ENCODE results near the gene CYTH3. TPM values are rescaled to one million over a fixed set of nuclear protein-coding genes. Genes with fewer than 3 reads are reported as not detected.

Gene CYTH3
- total and polyA plus RNA-seq, 2 of the 8 experiments (the other 6 are each of a cell fraction or from before 2014, with no cell fraction given) = 10.3 to 11.9 TPM

DNA sequence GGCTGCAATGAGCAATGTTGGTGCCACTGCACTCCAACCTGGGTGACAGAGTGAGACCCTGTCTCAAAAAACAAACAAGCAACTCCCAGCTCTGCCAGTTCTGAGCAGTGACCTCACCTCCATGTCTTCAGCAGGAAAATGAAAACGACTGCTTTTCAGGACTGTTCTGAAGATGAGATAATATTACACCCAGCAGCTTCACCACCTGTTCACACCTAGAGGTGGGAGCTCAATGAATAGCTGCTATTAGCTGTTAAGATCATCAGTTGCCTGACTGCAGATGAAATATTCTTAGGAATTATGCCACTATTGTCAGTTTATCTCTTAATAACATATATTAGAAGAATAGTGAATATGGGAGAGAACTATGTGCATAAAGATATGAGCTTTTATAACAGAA is 48.4 kb upstream of the CYTH3 start:
- Histone ChIP-seq H4K20me1 (replicated peaks in 1 of 2; ENCODE audit: control insufficient read depth in 1 of 2, insufficient read depth in 2 of 2, low read length in 2 of 2) (no peaks in the 10 kb centered on the region), H3K9me3 (ENCODE audit: insufficient read depth in 2 of 2, low read depth in 1 of 2, low read length in 1 of 2) (no peaks in the 10 kb centered on the region), H2BK15ac (ENCODE audit: low read length) (no peak overlapping the region), H3K4me2 (ENCODE audit: insufficient read depth in 1 of 2, low read depth in 2 of 2, low read length in 2 of 2) (no peak overlapping the region), H2BK20ac (ENCODE audit: low read length) (no peak overlapping the region), H3K79me2 (ENCODE audit: control insufficient read depth in 1 of 2, insufficient read depth in 2 of 2, low read length in 2 of 2) (no peaks in the 10 kb centered on the region), H2AFZ (ENCODE audit: low read length) (no peak overlapping the region), H2BK12ac (ENCODE audit: low read depth, low read length) (no peak overlapping the region), H2AK5ac (ENCODE audit: low read depth, low read length) (no peak overlapping the region), H3K23ac (ENCODE audit: insufficient read length) (no peak overlapping the region), H2BK5ac (ENCODE audit: low read depth, low read length) (no peak overlapping the region), H4K8ac (ENCODE audit: extremely low read depth, insufficient read depth, low read length) (no peak overlapping the region), H4K5ac (ENCODE audit: insufficient read length, low read depth, low read length) (no peak overlapping the region), H3K4me3 (ENCODE audit: extremely low read depth in 1 of 4, insufficient read depth in 2 of 4, low read depth in 3 of 4, low read length in 4 of 4) (no peak overlapping the region), H3K56ac (replicated peaks; ENCODE audit: insufficient read length, low read depth, low read length) (no peak overlapping the region), H3K36me3 (ENCODE audit: control insufficient read depth in 2 of 4, insufficient read depth in 4 of 4, low read length in 3 of 4) (no peaks in the 10 kb centered on the region), H3K18ac (ENCODE audit: extremely low read depth, low read length) (no peak overlapping the region), H3K27ac (ENCODE audit: low read depth, low read length) (no peak overlapping the region), H3K23me2 (ENCODE audit: low read depth, low read length) (no peaks in the 10 kb centered on the region), H3K27me3 (replicated peaks in 1 of 4; ENCODE audit: control insufficient read depth in 3 of 4, extremely low read depth in 1 of 4, insufficient read depth in 3 of 4, low read length in 3 of 4) (no peaks in the 10 kb centered on the region), H2BK120ac (replicated peaks; ENCODE audit: low read depth, low read length) (no peak overlapping the region), H3K4me1 (replicated peaks in 1 of 4; ENCODE audit: control insufficient read depth in 3 of 4, insufficient read depth in 4 of 4, low read length in 3 of 4) (peaks cover 0 to 3% (median 1%) of the 10 kb centered on the region in 4 experiments; a peak in 1 of 7 replicates), H3K14ac (ENCODE audit: insufficient read length) (no peak overlapping the region), H3K79me1 (ENCODE audit: low read depth, low read length) (no peaks in the 10 kb centered on the region), H3K9ac (replicated peaks in 1 of 4; ENCODE audit: extremely low read depth in 1 of 4, low read depth in 3 of 4, low read length in 3 of 4) (no peak overlapping the region), H4K91ac (replicated peaks; ENCODE audit: insufficient read length, low read length) (no peak overlapping the region), H3K4ac (replicated peaks; ENCODE audit: insufficient read length, low read depth, low read length) (no peak overlapping the region)
- POLR2A ChIA-PET (ENCODE audit: partially characterized antibody) = no interaction called here
- FAIRE-seq = no peak
- TF ChIP-seq POU5F1 (IDR thresholded peaks at IDR 0.05; ENCODE audit: low read depth, low read length) = no peak
- TF ChIP-seq EP300 (IDR thresholded peaks at IDR 0.05; ENCODE audit: borderline replicate concordance in 1 of 2, low read depth in 2 of 2, low read length in 2 of 2) = no peak
- no peak for TF ChIP-seq SIN3A (conservative IDR thresholded peaks at IDR 0.05 in 1 of 2, IDR thresholded peaks at IDR 0.05 in 1 of 2; ENCODE audit: low read depth in 1 of 2, low read length in 2 of 2)
- no peak for TF ChIP-seq JUND (IDR thresholded peaks at IDR 0.05; ENCODE audit: low read length)
- no peak for TF ChIP-seq CEBPB (IDR thresholded peaks at IDR 0.05; ENCODE audit: low read depth, low read length)
- TF ChIP-seq, protein P1, sequence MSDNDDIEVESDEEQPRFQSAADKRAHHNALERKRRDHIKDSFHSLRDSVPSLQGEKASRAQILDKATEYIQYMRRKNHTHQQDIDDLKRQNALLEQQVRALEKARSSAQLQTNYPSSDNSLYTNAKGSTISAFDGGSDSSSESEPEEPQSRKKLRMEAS (IDR thresholded peaks at IDR 0.05) = no peak
- no peak for TF ChIP-seq RNF2 (IDR thresholded peaks at IDR 0.05; ENCODE audit: borderline replicate concordance, low read depth, low read length, missing control alignments, poor library complexity, severe bottlenecking)
- TF ChIP-seq TCF12 (IDR thresholded peaks at IDR 0.05; ENCODE audit: low read depth, low read length) = no peak
- no peak for TF ChIP-seq YY1 (IDR thresholded peaks at IDR 0.05; ENCODE audit: low read depth, low read length)
- no peak for TF ChIP-seq KDM5A (IDR thresholded peaks at IDR 0.05; ENCODE audit: low read length)
- no peak for TF ChIP-seq GABPA (IDR thresholded peaks at IDR 0.05; ENCODE audit: borderline replicate concordance, insufficient read depth, low read length)
- no peak for TF ChIP-seq CHD2 (IDR thresholded peaks at IDR 0.05; ENCODE audit: low read length)
- TF ChIP-seq, protein P2, sequence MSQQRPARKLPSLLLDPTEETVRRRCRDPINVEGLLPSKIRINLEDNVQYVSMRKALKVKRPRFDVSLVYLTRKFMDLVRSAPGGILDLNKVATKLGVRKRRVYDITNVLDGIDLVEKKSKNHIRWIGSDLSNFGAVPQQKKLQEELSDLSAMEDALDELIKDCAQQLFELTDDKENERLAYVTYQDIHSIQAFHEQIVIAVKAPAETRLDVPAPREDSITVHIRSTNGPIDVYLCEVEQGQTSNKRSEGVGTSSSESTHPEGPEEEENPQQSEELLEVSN (IDR thresholded peaks at IDR 0.05) = no peak
- no peak for DNase-seq (ENCODE audit: low read depth in 1 of 2, low spot score in 2 of 2)
- CTCF ChIA-PET (ENCODE audit: partially characterized antibody) = interaction anchor here (0.9 to 10.5 kb wide), 11 partner anchors 9 to 194 kb away, joined by 3 to 103 read pairs (median 4); no protein-coding TSS in a partner anchor
- WGBS, 2 experiments (ENCODE audit: extremely low coverage in 1 of 2, insufficient coverage in 1 of 2, insufficient read length in 1 of 2, insufficient replicate concordance in 2 of 2, low coverage in 1 of 2, low lambda C conversion rate in 2 of 2, missing lambda C conversion rate in 1 of 2) = 94% methylated on average over 1 of the region's 1 CpG; no CpG with 5 or more reads in 1 of the 2 experiments

All from H1 (cell line).